ENCODE data around the gene TOMM22.

Gene TOMM22

DNA sequence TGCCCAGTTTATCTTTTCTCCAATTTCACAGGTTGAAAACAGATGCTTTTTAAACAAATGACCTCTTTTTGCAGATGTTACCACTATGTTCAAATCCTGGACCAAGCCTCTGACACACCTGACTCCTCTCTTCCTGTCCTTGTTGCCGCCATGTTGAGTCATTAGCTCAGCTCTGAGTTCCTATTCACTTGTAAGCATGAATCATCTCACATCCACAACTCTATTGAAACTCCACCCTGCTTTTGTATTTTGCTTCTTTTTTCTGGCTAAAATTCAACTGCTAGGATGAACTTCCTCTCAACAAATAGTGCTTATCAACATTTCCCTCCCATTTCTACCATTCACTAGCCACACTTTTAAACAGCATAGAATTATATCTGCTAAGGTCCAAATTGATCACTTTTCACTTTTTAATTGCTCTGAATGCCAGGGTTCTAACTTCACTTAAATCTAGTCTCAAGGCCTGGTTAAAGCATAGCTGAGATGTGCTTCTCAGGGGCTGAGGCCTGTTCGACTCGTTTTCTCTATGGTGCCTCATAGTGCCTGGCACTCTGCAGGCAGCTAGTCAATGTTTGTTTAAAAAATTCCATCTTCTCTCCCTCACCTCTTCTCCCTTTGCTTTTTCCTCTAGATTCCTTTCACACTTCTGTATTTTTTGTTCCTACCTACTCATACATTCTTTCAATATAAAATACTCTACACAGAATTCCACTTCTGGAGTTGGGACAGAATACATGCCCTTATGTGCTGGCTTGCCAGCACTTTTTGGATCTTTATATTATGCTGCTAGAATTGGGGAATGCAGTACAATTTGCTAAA is 15.1 kb downstream of the TOMM22 start:
- DNase-seq (ENCODE audit: low read depth) = peak; percentile 90

DNA sequence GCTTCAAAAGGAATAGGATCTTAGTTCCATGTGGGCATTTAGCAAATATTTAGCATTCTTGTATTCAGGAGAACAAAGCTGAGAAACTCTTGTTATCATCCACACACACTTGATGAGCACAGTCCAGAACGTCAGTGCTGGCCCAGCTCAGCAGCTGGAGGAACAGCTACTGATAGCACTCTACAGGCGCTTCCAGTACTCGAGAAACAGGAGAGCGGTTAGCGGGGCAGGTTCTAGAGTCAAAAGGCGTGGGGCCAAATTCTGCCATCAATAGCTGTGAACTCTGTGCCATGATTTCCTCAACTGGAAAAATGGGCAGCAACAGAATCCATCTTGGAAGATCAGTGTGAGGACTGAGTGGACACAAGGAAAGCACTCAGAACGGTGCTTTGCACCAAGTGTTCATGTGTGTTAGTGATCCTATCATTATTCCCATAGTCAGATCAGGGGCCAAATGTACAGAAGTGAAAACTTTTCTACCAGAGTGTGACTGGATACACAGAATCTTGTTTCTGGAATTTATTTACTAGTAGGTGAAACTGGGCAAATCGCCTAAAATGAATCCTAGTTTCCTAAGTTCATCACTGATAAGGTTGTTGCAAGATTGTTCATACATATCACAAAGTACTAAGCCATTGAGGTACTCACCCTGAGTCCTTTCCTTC is 15.8 kb downstream of the TOMM22 start:
- peak; percentile 62 for DNase-seq (ENCODE audit: low read depth)

- no peak for DNase-seq (ENCODE audit: low read depth)
Measured at GRCh38 chr22:38698407-38699094, 16.8 kb downstream of the TOMM22 start.

DNA sequence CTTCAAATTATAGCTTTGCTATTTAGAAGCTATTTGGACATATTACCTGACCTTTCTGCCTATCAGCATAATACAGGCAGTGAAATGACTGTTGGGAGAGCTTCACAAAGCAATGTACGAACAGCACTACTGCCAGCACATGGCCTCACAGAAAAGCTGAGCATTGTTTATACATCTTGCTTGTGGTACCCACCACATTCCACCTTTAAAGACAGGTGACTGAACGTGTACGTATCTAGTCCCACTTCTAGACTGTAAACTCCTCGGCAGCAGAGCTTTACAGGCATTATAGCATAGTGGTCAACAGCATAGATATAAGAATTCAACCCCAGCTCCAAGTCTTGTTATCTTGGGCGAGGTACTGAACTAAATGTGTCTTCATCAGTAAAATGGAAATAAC is 17.4 kb downstream of the TOMM22 start:
- no peak for DNase-seq (ENCODE audit: low read depth)

GRCh38 chr22:38699784-38700183 is 18.0 kb downstream of the TOMM22 start:
- peak; percentile 45 for DNase-seq (ENCODE audit: low read depth)

GRCh38 chr22:38700270-38700788 is 18.6 kb downstream of the TOMM22 start:
- DNase-seq (ENCODE audit: low read depth) = peak; percentile 52

DNA sequence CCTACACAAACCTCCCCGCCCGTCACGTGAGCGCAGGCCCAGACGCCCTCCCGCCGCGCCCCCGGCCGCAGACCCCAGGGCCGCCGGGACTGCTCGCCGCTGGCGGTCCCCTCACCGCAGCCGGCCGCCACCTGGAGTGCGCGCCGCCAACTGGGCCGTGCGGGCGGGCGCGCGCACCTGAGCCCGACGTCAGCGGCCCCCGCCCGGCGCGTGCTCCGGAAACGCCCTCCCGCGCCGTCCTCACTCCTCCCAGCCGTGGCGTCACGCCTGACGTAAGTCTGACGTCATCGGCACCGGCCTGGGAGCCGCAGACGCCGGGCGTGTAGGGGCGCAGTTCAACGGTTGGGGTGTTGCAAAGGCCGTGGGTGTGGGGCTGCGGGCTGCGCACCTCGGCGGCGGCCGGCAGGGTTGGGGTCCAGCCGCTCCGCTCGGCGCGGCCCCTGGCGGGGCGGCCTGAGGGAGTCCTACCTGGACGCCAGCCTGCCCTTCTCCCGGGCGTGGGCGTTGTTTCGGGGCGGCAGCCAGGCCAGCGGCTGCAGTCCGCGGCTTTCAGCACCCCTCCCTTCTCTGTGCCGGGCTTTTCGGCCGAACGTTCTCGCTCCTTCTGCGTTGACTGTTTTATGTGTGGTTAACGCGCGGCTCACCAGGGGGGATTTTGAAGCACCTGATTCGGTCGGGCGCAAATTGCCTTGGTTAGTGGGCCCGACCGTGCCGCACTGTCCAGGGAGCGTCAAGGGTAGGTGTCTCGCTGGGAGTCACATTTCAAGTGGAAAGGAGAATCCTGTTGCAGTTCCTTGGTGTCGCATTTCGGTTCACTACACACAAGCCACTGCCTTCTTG is 19.3 kb downstream of the TOMM22 start, which contains the start of gene JOSD1:
JOSD1 (minus strand) TSS at position 155 of the 840 bp plus-strand sequence. CDS start 956 bp downstream, outside the sequence.
- DNase-seq (ENCODE audit: low read depth) = peak; percentile 93

DNA sequence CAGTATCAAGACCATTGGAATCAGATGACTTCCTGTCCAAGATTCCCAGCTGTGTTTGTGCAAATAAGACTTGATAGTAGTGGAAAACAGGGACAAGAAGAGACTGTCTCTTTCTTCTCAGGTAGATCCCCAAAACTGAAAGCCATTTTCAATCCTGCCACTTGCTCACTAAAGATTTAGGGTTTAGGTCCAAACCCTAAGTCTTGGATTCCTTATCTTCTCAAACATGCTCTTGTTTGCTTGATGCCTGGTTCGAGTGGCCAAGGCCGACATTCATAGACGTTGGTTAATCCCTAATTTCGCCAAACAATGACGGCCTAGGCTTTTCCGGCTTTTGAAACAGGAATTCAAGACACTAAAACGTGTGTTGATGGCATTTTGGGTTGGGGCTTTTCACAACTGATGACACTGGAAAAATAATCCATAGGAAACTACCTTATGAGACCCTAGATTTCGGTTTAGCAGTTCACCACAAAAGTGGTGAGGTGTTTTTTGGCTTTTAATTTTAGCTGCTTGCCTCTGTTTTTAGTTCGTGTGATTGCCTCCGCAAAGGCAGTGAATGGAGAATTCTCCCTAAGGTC is 23.0 kb downstream of the TOMM22 start:
- DNase-seq (ENCODE audit: low read depth) = no peak

GRCh38 chr22:38705235-38706100 is 23.7 kb downstream of the TOMM22 start, which contains the start of gene GTPBP1:
TSS of gene GTPBP1 (plus strand) at chr22:38705944. CDS start at chr22:38705956, 12 bp downstream.
- DNase-seq (ENCODE audit: low read depth) = peak; percentile 100

- peak; percentile 50 for DNase-seq (ENCODE audit: low read depth)
Measured at GRCh38 chr22:38706101-38706900, 24.5 kb downstream of the TOMM22 start.

DNA sequence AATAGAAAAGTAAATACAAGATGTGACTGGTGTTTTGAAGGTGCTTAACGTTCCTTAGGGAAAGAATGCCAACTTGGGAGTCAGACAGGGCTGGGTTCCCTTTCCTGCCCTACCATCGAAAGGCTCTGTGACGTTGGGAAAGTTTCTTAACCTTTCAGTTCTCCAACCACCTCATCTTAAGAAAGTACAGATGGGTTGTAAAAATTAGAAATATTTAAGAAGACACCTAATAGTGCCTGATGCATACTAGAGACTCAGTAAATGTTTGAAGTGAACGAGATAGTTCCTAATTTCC is 25.1 kb downstream of the TOMM22 start:
- DNase-seq (ENCODE audit: low read depth) = no peak

GRCh38 chr22:38707346-38707745 is 25.6 kb downstream of the TOMM22 start:
- DNase-seq (ENCODE audit: low read depth) = peak; percentile 82

DNA sequence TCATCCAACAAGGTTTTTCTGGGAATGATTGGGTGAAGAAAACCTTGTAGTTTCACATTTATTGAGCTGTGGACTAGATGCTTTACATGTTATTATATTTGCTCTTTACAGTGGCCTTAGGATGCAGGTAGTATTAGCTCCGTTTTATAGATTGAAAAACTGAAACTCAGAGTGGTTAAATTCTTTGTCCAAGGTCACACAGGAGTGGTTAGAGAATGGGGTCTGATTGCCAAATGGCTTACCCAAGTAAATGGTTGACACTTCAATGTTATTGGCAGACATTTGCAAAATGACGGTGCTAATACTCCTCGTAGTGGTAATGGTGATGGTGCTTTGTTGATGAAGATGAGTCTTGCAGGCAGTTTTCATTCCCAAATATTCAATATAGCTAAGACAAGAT is 26.2 kb downstream of the TOMM22 start:
- DNase-seq (ENCODE audit: low read depth) = no peak

- DNase-seq (ENCODE audit: low read depth) = no peak
Measured at GRCh38 chr22:38709306-38709705, 27.5 kb downstream of the TOMM22 start.

DNA sequence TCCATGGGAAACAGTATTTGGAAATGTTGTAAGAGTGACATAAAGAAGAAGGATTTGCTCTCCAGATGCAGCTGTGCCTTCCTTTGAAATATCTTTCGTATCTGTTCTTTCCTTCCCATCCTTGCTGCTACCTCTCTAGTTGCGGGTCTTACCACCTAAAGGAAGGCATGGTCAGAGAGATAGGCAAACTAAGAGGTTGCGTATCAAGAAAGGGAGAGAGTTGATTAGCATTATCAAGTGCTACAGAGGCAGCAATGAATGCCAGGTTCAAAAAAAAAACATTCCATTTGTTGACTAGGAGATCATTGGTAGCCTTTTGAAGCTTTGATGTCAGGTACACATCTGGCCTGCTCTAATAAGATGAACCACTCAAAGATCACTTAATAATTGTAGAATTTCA is 28.6 kb downstream of the TOMM22 start:
- DNase-seq (ENCODE audit: low read depth) = no peak

DNA sequence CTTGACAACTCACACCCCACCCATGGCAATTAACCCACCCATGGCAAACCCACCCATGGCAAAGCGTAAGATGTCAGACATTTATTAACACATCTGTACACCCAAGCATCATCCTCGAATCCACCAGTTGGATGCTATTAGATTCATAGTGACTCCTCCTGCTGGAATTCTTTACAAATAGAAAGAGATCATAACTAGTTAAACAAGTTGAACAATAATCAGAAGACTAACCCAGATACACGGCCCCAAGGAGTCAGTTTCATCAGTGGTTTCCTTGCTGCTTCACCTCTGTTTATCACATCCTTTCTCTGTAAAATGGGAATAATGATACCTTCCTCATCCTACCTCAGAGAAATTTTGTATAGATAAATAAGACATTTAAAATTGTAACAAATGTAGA is 29.1 kb downstream of the TOMM22 start:
- DNase-seq (ENCODE audit: low read depth) = no peak

- no peak for DNase-seq (ENCODE audit: low read depth)
Measured at GRCh38 chr22:38712486-38713207, 30.9 kb downstream of the TOMM22 start.

DNA sequence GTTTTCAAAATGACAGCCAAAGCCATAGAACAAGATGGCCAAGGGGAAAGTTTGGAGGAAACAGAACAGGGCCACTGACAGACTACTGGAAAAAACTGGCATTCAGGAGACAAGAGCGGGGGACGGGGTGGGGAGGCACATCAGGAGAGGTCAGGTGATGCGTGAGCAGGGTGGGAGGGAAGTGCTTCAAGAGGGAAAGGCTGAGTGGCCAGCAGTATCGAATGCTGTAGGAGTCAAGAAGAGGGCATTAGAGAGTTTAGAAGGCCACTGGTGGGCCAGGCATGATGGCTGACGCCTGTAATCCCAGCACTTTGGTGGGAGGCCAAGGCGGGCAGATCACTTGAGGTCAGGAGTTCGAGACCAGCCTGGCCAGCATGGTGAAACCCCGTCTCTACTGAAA is 32.2 kb downstream of the TOMM22 start:
- DNase-seq (ENCODE audit: low read depth) = no peak

Measured in iris pigment epithelial cell (primary cell).